Glomerular visceral epithelial cell (primary cell): ENCODE measurements around the gene RSRP1.
"Not testable (repeated sequence)": the region's sequence is repeated elsewhere in the genome, so short reads cannot be mapped to it uniquely, and the experiment has no call there.

Source experiments
- DNase-seq: peaks from one replicate; pipeline ENCODE4 v3.0.0-alpha.2; 2016; ENCODE audit errors: extremely low spot score

RSRP1 gene

GRCh38 chr1:25257196-25257595 is 9.9 kb upstream of the RSRP1 start:
- no peak for DNase-seq

DNA sequence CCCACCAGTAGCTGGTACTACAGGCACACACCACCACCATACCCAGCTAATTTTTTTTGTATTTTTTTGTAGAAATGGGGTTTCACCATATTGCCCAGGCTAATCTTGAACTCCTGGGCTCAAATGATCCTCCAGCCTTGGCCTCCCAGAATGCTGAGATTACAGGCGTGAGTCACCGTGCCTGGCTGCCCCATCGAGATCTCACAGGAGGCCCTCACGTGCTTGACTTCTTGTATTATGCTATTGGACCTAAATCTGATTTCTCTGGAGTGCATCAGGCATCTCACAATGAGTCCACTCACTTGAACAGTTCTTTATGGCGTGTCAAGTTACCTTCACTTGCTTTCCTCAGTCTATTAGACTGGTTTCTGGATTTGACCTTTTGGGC is 9.3 kb upstream of the RSRP1 start:
- DNase-seq: no peak

GRCh38 chr1:25255706-25256577 is 8.7 kb upstream of the RSRP1 start:
- DNase-seq: no peak

GRCh38 chr1:25253911-25254310 is 6.7 kb upstream of the RSRP1 start:
- DNase-seq: no peak

- DNase-seq: no peak
Measured at GRCh38 chr1:25247829-25248754, 838 bp upstream of the RSRP1 start.

GRCh38 chr1:25246600-25247023 is 642 bp downstream of the RSRP1 start:
- DNase-seq: no peak

DNA sequence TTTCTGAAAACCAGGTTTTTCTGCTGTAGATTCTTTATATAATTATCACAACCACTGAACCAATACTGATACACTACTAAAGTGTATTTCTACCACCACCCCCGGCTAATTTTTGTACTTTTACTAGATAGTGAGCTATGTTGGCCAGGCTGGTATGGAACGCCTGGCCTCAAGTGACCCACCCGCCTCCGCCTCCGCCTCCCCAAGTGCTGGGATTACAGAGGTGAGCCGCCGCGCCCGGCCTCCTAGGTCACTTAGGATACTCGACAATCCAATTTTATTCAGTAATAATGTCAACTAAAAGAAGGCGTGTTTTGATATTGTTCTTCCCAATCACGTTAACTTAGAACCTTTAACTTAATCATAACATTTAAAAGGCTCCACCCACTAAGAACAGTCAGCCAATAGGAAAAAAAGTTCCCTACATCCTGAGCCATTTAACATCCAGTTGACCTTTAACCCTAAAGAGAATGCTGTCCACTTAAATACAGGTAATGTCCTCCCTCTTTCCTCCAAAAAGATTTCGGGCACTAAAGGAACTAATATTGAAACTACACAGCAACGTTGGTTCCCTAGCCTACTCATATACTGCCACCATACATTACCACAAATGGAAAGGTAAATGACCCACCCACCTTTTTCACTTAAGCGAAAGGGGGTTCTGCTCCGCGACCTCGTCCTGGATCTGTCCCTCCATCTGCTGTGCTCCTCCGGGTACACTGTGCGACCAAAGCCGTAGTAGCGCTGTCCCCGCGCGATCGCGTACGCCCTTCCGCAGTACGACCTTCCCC is 1.2 kb downstream of the RSRP1 start:
- DNase-seq: peak; percentile 25

- no peak for DNase-seq
Measured at GRCh38 chr1:25245393-25245792, 1.9 kb downstream of the RSRP1 start.

- no peak for DNase-seq
Measured at GRCh38 chr1:25243907-25244306, 3.3 kb downstream of the RSRP1 start.

GRCh38 chr1:25239681-25240541 is 7.3 kb downstream of the RSRP1 start:
- peak; percentile 93 for DNase-seq

GRCh38 chr1:25238046-25238445 is 9.2 kb downstream of the RSRP1 start:
- DNase-seq: no peak

GRCh38 chr1:25236261-25236660 is 11.0 kb downstream of the RSRP1 start:
- not testable (repeated sequence) for DNase-seq

DNA sequence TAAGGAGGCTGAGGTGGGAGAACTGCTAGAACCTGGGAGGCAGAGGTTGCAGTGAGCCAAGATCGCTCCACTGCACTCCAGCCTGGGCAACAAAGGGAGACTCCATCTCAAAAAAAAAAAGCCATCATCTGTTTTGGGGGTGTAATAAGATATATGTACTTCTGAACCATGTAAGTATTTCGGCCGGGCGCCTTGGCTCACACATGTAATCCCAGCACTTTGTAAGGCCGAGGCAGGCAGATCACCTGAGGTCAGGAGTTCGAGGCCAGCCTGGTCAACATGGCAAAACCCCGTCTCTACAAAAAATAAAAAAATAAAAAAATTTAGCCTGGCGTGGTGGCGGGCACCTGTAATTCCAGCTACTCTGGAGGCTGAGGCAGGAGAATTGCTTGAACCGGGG is 11.8 kb downstream of the RSRP1 start:
- DNase-seq: not testable (repeated sequence)

GRCh38 chr1:25232866-25233784 is 14.1 kb downstream of the RSRP1 start:
- peak; percentile 79 for DNase-seq

DNA sequence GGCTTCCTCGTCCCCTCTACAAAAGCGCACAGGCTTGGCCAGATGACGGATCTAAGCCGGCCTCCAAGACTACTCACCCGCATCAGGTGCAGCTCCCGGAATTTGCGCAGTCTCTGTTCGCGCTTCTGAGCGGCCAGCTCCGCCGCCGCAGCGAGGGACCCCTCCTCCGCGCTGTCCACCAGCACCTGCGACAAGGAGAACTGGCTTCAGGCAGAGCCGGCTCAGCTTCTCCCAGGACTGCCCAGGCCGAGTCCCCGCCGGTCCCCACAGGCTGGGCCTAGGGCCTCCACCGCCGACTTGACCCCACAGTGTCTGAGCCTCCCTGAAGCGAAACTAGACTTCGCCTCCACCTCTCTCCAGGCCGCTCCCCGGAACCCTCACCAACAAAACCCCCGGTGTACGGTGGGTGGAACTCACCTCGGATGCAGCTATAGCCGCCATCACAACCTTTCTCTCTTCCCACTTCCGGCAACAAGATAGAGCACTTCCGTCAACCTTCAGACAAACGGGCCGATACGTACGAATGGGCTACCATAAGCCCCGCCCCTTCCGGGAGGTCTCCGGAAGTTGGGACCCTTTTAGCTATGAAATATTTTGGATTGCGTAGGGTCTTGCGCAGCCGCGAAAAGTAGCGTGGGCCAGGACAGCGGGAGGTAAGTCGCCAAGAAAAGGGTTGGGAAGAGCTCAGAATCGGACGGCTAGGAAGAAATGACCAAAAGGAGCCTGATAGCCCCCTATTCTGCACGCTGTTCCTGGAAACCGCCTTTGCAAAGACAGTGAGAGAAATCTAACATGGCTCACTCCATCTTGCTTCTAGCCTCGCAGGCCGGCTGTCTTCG is 15.0 kb downstream of the RSRP1 start, which contains the start of gene SYF2:
SYF2 (minus strand) TSS at position 476 of the 839 bp plus-strand sequence; CDS start at position 441, 35 bp downstream.
- DNase-seq: peak; percentile 90

DNA sequence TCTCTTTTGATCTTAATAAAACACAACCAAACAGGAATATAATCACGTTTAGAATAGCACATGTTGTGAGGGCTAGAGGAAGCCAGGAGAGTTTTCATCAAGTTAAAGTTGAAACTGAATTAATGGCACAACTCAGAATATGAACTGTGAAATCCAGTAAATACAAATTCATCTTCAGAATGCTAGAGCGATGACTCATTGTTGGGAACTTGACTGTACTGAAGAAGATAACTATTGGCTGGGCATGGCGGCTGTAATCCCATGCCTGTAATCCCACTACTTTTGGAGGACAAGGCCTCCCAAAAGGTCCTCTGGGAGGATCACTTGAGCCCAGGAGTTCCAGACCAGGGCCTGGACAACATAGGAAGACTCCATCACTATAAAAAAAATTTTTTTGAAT is 23.8 kb downstream of the RSRP1 start:
- no peak for DNase-seq

GRCh38 chr1:25222606-25223005 is 24.6 kb downstream of the RSRP1 start:
- DNase-seq: no peak

DNA sequence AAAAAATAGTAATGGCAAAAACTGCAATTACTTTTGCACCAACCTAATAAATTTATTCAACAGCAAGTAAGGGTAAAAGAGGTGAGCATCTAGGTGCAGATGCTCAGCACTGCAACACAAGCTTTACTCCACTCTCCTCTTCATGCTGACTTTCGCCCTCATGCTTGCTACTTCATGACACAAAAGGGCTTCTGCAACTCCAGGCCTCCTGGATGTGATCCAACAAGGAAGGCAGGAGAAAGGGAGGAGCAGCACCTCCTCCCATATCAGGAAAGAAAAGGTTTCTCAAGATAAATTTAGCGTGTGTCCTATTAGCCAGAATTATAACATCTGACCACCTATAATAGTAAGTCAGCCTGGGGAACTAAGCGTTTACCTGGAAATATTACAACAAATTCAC is 26.6 kb downstream of the RSRP1 start:
- DNase-seq: no peak
